Stimulated activated CD4-positive, alpha-beta T cell treated with anti-CD3 and anti-CD28 coated beads, Interleukin-1b, Interleukin-23, amount 100 ng/mL, for 1 hour (primary cell): ENCODE measurements around the gene SAFB.

ENCODE experiments used
- DNase-seq, 2 donors: peaks; one replicate each; pipeline ENCODE4 v3.0.0-alpha.2; 2020; ENCODE audit warnings: low read depth in 2 of 2

The SAFB gene

DNA sequence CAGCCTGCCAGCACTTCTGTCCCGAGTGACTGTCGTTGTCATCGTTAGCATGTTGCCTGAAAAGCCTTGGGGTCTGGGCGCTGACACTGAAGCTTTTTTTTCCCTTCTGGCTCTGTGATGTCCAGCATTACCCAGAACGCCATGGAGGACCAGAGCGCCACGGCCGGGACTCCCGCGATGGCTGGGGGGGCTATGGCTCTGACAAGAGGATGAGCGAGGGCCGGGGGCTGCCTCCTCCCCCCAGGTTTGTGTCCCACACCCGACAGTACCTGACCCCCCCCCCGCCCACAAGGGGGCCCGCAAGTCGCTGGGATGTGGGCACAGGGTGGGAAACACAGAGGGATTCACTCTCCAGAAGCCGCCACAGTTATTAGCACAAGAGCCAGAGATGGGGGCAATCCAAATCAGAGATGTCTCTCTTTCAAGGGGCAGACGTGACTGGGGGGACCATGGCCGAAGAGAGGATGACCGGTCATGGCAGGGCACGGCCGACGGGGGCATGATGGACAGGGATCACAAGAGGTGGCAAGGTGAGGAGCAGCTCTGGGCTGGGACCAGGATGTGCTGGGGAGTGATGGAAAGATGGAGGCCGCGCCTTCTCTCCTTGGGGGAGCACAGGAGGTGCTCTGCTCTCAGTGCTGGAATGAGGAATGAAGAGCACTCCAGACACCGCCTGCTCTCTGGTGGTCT, 44.2 kb downstream of the SAFB start:
- no peak for DNase-seq

DNA sequence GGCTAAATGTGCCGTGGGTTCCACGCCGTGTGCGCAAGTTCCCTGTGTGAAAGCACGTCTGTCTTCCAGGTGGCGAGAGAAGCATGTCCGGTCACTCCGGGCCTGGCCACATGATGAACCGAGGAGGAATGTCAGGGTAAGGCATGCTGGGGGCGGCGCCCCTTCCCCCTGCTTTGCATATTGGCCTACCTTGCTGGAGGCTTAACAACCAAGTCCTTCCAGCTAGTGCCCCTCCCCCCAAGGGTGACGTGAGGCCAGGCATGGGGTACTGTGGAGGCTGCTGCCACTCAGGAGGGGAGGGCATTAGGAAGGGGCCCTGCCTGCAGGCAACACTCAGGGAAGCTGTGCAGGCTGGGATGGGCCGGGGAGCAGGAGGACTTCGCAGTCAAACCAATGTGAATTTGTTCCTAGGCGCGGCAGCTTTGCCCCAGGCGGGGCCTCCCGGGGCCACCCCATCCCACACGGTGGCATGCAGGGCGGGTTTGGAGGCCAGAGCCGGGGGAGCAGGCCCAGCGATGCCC, 44.9 kb downstream of the SAFB start:
- DNase-seq: no peak

DNA sequence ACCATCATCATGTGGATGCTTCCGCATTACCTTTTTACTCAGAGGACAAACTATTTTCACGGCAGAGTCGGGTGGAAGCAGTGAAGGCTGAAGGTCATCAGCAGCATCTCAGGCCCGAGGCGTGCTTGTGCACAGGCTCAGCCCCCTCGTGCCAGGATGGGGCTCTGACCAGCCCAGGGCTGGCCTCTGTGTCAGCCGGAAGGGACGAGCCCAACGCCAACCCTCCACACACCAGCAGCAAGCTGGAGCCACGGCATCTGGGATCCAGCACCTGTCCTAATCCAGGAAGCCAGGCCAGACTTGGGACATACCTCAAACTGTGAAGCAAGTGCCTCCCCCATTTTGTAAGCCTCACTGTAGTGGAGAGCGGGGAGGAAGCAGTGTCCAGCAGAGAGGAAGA, 46.3 kb downstream of the SAFB start:
- DNase-seq: no peak

GRCh38 chr19:5671600-5671999, 48.7 kb downstream of the SAFB start:
- DNase-seq: no peak

- DNase-seq: no peak
Observed at GRCh38 chr19:5672708-5673459, 50.0 kb downstream of the SAFB start.

GRCh38 chr19:5673752-5674151, 50.9 kb downstream of the SAFB start:
- no peak for DNase-seq

GRCh38 chr19:5674714-5675113, 51.8 kb downstream of the SAFB start:
- no peak for DNase-seq

- no peak for DNase-seq
Observed at GRCh38 chr19:5676105-5676771, 53.4 kb downstream of the SAFB start.

DNA sequence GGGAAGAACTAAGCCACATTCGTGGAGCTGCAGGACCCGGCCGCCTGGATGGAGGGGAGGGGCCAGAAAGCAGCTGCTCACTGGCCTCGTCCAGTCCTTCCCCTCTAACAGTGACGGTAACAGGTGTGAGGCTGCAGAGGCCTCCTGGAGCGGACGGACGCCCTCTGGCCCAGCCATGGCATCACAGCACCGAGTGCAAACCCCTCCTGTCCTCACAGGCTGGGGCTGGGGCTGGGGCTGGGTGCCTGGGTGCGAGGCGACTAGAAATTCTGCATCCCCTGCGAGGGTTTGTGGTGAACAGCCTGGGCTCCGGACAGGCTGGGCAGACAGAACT, 53.9 kb downstream of the SAFB start:
- no peak for DNase-seq

GRCh38 chr19:5677136-5677535, 54.3 kb downstream of the SAFB start:
- DNase-seq: no peak

GRCh38 chr19:5677580-5677979, 54.7 kb downstream of the SAFB start:
- no peak for DNase-seq

DNA sequence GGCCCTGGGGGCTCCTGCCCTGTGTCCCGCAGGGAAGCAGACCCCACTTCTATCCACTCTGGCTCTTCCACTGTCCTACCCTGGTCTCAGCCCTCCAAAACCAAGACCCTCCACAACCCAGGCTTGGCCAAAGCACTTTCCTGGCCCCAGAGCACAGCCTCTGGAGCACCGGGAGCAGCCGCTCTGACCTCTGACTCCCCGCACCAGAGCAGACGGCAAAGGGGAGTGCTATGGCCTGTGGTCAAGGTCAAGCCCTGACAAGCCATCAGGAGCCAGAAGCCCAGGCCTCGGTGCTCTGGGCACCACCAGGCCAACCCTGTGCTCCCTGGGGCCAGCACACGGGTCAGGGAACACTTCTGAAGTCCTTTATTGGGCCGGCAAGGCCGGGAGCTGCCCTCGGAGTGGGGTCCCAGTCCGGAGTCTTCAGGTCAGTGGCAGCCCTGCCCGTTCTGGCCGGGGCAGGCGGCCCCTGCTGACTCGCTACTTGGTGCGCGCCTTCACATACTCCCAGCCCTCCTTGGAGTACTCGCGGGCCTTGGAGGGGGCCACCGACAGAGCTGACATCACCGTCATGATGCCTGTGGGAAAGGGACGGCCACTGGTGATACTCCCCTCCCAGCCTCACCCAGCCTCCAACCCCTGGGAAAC, 55.3 kb downstream of the SAFB start:
- no peak for DNase-seq

GRCh38 chr19:5679289-5680083, 56.6 kb downstream of the SAFB start:
- DNase-seq: no peak

- DNase-seq: no peak
Observed at GRCh38 chr19:5680084-5680436, 57.2 kb downstream of the SAFB start.

- DNase-seq: peak; percentile 95 to 98
Observed at GRCh38 chr19:5680437-5681368, 57.8 kb downstream of the SAFB start, which contains the start of the genes HSD11B1L and MICOS13. Gene HSD11B1L (plus strand): TSS chr19:5681027. CDS start chr19:5684833, 3,806 bp downstream. Gene MICOS13 (minus strand): TSS chr19:5680516. CDS start chr19:5680486, 30 bp downstream.

DNA sequence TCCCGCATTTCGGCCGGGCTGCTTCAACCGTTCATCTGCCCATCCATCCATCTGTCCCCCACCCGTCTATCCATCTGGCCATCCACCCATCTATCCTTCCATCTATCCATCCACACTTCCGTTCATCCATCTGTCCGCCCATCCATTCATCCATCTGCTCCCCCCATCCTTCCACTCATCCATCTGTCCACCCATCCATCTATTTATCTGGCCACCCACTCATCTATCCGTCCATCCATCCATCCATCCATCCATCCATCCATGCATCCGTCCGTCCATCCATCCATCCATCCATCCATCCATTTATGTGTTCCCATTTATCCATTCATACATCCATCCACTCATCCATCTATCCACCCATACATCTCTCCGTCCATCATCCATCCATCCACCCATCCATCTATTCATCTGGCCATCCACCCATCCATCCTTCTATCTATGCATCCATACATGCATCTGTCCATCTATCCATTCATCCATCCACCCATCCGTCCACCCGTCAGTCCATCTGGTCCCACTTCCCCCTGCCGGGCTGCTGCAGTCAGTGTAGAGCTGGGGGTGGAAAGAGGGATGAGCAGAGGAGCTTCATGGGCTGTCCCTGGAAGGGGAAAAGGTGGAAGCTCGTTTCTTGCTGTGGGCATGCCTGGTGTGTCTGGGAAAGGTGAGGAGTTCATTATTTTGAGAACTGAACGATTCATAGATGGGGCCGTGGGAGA, 58.7 kb downstream of the SAFB start:
- no peak for DNase-seq

GRCh38 chr19:5682107-5682482, 59.2 kb downstream of the SAFB start:
- no peak for DNase-seq

- no peak for DNase-seq
Observed at GRCh38 chr19:5683177-5683886, 60.4 kb downstream of the SAFB start.
